ENCODE data around the gene FRMD4A.
"Not testable (repeated sequence)": the region's sequence is repeated elsewhere in the genome, so short reads cannot be mapped to it uniquely, and the experiment has no call there.

FRMD4A gene

DNA sequence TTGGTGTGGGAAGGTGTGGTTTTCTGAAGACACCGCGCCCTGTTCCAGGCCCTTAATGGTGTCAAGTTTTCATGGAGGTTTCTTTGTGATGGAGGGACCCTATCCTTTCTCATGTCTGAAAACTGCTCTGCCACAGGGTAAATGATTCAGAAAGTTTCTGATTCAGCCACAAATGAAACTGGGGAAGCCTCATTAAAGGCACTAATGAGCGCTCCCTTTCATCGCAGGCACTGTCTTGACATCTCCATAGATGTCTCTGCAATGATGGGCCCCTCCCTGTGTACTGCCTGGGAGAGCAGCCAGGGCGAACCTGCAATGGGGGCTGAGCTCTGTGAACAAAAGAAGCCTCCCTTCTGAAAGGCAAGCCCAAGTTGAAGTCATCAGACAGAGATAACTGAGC is 388.7 kb downstream of the FRMD4A start:
- no peak for DNase-seq

- DNase-seq, result no peak
Observed at GRCh38 chr10:13939391-13939790, 391.3 kb downstream of the FRMD4A start.

DNA sequence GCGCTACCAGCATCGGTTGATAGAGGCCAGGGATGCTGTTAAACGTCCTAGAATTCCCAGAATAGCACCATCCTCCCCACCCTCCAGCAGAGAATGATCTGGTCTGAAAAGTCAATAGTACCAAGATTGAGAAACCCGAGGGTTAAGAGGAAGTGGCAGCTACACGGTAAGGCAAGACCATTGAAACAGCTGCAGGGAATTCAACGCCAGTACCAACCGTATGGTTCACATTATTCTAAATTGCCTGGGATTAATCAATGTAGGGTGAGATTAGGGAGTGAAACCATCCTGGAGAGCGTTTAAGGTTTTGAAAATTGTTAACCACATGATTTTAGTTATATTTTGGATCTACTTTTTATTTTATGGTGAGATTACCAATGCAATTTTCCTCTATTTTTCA is 391.8 kb downstream of the FRMD4A start:
- no peak for DNase-seq

DNA sequence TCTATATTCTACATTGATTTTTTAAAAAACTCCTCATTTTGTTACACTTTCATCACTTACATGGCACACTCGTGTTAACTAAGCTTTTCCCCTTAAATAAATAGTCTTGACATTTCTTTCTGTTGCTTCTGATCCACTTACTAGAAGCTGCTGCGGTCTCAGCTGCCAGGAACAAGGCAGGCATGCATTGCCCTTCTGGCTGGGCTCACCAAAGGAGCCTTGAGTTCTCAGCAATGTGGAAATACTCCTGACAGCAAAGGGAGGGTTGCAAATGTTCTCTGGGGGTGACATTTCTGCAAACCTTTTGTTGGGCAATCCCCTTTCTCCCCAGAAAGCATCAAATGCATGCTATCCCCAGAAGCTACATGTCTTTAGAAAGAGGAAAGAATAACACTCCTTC is 393.9 kb downstream of the FRMD4A start:
- no peak for DNase-seq

GRCh38 chr10:13930120-13930519 is 400.6 kb downstream of the FRMD4A start:
- no peak for DNase-seq

- DNase-seq, result no peak
Observed at GRCh38 chr10:13928451-13928850, 402.3 kb downstream of the FRMD4A start.

- no peak for DNase-seq
Observed at GRCh38 chr10:13925971-13926780, 404.5 kb downstream of the FRMD4A start.

DNA sequence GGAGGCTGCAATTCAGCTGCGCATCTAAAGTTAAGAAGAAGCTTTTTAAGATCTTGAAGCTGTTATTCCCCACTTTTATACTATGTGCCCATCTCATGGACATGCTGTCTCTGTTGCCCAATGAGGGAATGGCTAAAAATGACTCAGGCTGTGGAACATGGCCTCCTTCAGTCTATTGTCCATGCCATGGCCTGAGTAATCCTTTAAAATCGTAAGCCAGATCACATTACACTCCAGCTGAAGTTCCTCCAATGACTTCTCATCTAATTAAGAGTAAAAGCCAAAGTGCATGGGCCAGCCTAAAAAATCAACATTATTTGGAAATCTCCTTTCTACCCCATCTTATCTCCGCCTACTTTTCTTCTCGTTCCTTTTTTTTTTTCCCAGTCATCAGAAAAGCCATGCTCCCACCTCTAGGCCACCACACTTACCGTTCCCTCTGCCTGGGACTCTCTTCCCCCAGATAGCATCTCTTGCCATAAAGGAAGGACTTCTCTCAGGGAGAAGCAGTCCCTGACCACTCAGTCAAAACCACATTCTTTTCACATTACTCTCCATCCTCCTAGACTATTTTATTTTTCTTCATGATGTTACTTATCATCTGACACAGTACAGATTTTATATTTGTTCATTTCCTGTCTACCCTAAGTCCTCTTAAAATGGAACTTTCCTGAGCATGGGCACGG is 406.5 kb downstream of the FRMD4A start:
- DNase-seq, result no peak

- no peak for DNase-seq
Observed at GRCh38 chr10:13922586-13922985, 408.1 kb downstream of the FRMD4A start.

- DNase-seq, result no peak
Observed at GRCh38 chr10:13921941-13922340, 408.8 kb downstream of the FRMD4A start.

- DNase-seq, result not testable (repeated sequence)
Observed at GRCh38 chr10:13921131-13921530, 409.6 kb downstream of the FRMD4A start.

DNA sequence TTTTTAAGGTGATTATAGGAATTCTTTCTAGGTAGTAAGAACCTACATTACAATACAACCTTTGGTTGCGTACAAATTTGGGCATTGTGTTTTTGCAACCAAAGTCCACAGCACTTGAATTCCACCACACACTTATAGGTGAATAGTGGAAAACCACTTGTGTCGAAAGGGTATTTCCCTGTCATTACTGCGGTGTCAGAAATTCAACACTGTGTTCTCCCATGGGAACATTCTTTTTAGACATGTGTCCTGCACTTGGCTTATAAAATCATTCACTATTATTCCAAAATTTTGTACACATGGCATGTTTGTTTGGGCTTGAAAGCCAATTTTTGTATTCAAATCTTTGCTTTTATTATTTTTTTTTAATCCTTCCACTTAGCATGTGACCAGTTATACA is 410.3 kb downstream of the FRMD4A start:
- DNase-seq, result no peak

DNA sequence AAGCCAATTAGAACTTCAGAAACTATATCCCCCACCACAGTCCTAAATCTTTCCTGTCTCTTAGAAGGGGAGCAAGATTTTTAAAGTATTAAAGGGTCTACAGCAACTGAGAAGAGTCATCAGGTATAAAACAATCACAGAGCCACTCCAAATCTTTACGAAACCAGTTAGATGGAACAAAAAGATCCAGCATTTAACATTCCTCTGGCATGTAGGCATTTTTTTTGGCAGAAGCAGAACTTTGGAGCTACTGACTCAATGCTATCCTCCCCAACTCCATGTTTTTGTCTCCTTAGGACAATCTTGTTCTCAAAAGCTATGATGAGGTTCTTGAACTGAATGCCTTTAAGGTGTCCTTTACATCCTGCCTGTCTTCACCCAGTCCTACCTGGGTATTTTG is 410.7 kb downstream of the FRMD4A start:
- DNase-seq, result no peak

DNA sequence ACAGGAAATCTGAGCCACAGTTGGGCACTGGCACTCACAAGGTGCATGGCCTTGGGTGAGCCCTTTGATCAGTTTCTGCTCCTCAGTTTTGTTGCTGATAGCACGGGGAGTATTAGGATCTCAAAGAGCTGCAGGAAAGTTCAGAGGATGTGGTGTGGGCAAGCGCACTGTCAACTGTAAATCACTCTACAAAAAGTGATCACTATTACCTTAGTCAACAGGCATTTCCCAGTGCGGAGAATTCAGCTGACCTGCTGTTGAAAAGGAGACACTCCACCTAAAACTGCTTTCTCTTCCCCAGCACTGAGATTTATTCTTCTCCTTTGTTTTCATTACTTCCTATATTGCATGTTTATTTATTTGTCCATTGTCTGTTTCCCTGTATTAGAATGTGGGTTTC is 412.9 kb downstream of the FRMD4A start:
- DNase-seq, result no peak

GRCh38 chr10:13916384-13916947 is 414.3 kb downstream of the FRMD4A start:
- DNase-seq, result no peak

DNA sequence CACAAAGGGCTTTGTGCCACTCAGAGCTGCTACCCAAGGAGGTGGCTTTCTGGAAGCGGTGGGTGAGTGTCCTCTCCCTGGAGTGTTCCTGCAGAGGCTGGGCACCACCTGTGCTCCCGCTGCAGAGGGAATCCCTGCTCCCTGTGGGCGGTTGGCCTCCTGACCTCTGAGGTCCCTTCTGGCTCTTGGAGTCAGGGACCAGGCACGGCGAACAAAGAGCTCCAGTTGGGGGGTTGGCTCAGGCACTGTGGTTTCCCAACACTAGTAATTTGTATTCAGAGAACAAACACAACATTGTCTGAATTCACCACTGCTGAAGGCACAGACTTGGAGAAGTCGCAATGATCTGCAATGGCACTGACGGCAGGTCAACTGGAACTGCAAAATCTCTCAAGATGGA is 415.0 kb downstream of the FRMD4A start:
- DNase-seq, result peak; percentile 82 to 89

DNA sequence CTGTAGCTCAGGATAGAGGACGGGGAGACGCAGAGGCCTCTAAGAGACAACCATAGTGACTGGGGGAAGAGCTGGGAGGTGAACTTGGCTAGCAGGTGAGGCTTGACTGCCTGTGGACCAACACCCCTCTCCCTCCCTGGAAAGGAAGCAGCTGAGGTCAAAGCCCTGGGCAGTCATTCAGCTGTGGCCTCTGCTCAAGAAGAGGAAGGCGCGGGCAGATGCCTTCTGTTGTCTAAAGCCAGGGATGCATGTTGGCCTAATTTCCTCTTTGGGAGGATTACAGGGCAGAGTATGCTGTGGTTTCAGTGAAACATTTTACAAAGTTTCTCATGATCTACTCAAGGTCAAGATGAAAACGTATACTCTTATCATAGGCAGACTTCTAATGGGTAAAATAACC is 416.8 kb downstream of the FRMD4A start:
- DNase-seq, result peak; percentile 7 to 20

DNA sequence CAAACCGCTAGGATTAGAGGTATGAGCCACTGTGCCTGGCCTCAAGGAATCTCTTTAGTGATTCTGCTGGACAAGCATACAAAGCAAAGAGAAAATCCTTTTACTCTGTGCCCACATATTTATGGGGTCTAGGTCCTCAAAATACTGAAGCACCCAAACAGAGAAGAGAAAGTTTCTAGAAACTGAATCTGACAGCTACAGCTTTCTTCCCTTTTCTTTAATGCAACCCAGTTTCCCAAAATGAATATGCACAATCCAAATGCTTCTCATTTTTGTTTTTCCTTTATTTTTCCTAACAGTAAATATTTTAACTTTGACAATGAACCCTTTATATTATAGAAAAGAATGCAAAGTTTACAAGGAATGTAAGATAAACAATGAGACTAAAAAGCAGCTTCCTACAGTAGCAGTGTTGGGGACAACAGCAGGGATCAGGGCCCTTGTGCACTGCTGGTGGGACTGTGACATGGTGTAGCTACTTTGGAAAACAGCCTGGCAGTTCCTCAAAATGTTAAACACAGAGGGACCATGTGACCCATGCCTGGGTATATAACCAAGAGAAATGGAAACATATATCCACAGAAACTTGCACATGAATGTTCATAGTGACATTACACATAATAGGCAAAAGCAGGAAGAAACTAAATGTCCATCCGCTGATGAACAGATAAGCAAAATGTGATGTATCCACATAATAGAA is 418.8 kb downstream of the FRMD4A start:
- no peak for DNase-seq

- no peak for DNase-seq
Observed at GRCh38 chr10:13909516-13910258, 421.0 kb downstream of the FRMD4A start.

GRCh38 chr10:13908475-13908874 is 422.2 kb downstream of the FRMD4A start:
- DNase-seq, result no peak

DNA sequence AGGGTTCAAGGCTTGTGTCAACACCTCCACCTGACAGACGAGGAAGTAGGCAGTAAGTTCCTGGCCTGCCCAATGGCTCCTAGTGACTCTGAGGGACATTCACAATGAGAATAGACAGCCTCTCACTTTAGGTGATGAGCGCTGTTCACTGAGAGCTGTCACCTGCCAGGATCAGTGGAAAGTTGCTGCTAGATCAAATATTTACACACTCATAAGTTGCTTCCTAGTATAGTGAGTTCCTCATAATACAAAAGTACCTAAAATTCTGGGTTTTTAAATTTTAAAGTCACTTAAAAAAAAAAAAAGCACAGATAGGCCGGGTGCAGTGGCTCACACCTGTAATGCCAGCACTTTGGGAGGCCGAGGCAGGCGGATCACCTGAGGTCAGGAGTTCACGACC is 423.2 kb downstream of the FRMD4A start:
- no peak for DNase-seq

DNA sequence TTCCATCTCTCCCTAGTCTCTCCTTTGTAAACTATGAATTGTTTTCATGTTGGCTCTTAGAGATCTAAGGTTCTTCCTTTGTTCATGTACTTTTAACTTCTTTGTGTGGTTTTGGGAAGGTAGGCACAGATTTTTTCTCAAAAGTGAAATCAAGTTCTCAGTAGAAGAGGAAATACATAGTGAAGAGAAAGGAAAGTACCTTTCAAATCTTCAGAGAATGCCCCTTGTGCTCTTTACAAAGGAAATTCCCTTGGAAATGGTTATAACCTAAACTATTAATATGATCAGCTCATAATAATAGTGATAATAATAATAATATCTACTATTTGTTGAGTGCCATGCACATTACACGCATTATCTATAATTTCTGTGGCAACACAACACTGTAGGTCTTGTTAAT is 425.4 kb downstream of the FRMD4A start:
- DNase-seq, result no peak

DNA sequence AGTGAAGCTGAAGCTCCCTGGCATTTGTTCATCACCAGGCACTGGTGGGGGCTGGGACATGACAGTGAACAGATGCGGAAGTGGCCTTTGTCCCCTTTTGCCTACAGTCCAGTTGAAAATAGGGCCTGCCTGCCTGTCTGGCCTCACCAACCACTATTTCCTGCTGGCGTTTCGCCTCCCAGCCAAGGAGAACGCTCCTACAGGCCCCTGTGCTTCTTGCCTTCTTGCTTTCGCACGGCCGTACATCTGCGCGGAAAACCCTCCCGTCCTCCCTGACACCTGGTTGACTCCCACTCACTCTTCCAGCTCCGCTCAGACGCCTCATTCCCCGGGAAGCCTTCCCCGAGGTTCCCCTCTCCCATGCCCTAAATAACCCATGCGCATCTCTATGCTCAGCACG is 426.7 kb downstream of the FRMD4A start:
- peak in 1 of 2 donors; percentile 46 for DNase-seq
